Hematopoietic multipotent progenitor cell treated with erythropoietin and hydrocortisone succinate and interleukin-3 and kit ligand, for 6 days (in vitro differentiated cells): ENCODE results near the gene HOXD13.

Source experiments
- DNase-seq: peaks from one replicate; pipeline ENCODE4 v3.0.0-alpha.2; 2015

Gene HOXD13

DNA sequence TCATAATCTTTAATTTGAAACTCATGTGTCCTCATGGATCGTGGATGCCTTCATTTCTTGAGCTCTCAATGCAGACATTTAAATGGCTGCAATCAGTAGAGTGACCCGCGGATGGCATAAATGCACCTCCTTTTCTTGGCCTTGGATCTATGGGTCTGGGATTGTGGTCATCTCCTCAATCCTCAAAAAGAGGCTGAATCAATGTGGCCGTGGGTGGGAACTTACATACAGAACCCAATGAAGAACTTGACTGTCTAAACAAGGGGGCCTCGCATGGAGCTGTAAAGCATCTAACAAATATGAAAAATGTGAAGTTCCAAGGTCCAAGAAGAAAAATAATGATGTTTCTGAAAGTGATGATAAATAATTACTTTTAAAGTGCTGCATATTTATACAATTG lies 2.9 kb downstream of the HOXD13 start:
- DNase-seq: no peak

GRCh38 chr2:176096243-176096985 lies 3.9 kb downstream of the HOXD13 start:
- no peak for DNase-seq

DNA sequence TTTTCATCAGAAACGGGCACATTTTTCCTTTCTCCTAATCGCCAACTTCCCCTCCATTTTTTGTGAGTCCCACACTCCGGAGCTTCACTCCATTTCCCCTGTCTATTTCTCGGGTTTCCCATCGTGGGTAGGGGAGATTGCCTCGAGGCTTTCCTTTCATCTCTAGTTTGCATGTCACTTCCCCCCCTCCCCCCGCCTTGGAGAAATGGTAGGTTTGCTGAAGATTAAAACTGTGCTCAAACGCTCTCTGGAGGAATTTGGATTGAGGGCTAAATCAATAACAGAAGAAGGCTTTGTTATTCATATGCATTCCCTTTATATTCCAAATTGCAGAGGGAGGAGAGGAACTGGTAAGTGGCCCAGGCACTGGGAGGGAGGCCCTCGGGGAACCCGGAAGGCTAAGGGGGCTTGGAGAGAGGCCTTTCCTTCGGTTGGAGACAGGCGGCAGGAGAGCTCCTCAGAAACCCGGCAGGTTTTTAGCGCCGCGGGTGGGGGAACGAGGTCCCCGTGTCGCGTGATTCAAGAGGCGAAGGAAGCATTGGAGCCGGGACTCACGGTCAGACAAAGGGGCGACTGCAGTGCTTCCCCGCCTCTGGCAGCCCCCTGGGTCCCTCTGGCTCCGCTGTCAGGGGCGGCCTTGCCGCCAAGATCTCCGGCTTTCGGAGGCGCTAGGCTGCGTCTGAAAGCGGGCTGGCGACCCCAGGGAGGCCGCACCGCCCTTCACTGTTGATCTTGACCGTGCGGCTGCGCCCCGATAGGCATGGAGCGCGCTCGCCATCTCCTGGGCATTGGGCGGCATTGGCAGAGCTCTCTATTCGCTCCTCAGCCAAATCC lies 4.7 kb downstream of the HOXD13 start:
- DNase-seq: peak; percentile 84

GRCh38 chr2:176097820-176098365 lies 5.4 kb downstream of the HOXD13 start:
- no peak for DNase-seq

- DNase-seq: no peak
Observed at GRCh38 chr2:176098366-176099158, 6.0 kb downstream of the HOXD13 start.

- DNase-seq: no peak
Observed at GRCh38 chr2:176099159-176099727, 6.7 kb downstream of the HOXD13 start.

DNA sequence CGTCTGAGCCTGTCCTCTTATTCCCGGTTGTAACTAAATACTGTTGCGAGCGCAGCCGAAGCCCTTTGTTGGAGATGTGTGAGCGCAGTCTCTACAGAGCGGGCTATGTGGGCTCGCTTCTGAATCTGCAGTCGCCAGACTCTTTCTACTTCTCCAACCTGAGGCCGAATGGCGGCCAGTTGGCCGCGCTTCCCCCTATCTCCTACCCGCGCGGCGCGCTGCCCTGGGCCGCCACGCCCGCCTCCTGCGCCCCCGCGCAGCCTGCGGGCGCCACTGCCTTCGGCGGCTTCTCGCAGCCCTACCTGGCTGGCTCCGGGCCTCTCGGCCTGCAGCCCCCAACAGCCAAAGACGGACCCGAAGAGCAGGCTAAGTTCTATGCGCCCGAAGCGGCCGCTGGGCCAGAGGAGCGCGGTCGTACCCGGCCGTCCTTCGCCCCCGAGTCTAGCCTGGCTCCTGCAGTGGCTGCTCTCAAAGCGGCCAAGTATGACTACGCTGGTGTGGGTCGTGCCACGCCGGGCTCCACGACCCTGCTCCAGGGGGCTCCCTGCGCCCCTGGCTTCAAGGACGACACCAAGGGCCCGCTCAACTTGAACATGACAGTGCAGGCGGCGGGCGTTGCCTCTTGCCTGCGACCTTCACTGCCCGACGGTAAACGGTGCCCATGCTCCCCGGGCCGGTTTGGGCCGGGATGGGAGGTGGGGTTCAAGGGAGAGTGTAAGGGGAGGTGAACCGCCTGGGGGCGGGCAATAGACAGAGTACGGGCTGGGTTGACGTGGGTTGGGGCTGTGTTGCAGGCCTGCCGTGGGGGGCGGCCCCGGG lies 7.4 kb downstream of the HOXD13 start, which contains the start of gene HOXD12:
Gene HOXD12, plus strand, starts transcription at position 68 of the 819 bp plus-strand sequence. Its CDS starts 7 bp downstream, at position 75.
- DNase-seq: no peak

DNA sequence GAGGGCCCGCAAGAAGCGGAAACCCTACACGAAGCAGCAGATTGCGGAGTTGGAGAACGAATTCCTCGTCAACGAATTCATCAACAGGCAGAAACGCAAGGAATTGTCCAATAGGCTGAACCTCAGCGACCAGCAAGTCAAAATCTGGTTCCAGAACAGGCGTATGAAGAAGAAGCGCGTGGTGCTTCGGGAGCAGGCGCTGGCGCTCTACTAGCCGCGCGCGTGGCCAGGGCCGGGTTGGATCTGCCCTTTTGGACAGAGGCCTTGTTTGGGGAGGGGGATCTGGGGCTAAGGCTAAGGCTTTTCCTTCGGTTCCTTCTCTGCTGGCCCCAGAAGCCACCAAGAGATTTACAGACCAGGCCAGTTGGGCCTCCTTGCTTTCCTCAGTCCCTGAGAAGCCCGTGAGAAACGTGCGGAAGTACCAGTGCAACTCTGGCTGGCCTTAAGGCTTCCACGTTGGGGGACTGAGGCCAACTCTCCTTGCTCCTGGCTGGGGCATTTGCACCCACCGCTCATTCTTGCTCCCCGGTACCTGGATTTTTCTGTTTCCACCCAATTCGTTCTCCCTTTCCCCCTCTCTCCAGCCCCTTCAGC lies 8.1 kb downstream of the HOXD13 start:
- no peak for DNase-seq

GRCh38 chr2:176101216-176101830 lies 8.8 kb downstream of the HOXD13 start:
- DNase-seq: no peak

GRCh38 chr2:176101842-176102241 lies 9.3 kb downstream of the HOXD13 start:
- DNase-seq: no peak

DNA sequence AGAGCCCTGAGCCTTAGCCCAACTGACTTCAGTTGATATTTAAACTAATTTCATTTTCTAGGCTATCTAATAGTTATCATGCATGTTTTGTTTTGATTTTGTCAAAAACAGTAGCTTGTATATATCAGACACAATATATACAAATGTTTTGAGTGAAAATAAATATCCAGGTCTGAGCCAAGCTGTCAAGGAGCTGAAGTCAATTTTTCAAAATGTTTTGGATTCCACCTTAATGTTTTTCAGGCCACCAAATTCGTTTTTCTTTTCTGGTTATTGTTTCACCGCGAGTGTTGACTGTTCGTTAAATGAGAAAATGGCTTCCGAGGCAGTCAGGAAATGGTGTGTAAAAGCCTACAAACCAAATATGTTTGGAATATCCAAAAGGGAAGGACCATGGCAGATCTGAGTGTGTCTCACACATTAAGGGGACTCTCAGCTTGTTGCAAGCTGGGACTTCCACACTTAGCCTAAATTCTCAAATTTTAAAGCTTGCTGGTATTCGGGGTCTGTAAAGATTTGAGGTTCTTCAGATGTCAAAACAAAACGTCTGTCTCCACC lies 9.9 kb downstream of the HOXD13 start:
- no peak for DNase-seq

GRCh38 chr2:176103194-176103593 lies 10.7 kb downstream of the HOXD13 start:
- DNase-seq: no peak

DNA sequence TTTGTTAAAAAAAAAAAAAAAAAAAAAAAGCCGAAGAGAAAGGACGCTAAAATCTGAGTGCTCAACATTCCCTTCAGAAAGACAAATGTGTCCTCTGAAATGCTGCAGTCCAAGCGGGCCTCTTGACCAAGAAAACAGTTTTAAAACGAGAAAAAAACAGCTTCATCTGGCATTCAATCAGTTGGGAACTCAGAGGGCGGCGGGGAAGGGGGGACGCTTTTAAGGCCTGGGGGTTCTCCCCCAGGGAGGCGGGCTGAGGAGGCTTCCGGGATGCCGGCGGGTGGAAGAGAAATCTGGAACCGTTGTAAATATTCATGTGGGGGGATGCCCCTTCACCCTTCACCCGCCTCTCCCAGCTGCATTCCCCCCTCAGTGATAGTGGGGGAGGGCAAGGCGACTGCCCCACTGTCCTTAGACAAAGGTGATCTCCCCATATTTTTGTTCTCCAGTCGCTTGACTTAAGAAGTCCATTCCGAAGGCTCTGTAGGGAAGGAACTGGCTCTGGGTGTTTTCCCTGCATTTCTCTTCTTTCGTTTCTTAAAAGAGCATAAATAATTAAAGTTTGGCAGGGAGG lies 11.3 kb downstream of the HOXD13 start:
- no peak for DNase-seq

DNA sequence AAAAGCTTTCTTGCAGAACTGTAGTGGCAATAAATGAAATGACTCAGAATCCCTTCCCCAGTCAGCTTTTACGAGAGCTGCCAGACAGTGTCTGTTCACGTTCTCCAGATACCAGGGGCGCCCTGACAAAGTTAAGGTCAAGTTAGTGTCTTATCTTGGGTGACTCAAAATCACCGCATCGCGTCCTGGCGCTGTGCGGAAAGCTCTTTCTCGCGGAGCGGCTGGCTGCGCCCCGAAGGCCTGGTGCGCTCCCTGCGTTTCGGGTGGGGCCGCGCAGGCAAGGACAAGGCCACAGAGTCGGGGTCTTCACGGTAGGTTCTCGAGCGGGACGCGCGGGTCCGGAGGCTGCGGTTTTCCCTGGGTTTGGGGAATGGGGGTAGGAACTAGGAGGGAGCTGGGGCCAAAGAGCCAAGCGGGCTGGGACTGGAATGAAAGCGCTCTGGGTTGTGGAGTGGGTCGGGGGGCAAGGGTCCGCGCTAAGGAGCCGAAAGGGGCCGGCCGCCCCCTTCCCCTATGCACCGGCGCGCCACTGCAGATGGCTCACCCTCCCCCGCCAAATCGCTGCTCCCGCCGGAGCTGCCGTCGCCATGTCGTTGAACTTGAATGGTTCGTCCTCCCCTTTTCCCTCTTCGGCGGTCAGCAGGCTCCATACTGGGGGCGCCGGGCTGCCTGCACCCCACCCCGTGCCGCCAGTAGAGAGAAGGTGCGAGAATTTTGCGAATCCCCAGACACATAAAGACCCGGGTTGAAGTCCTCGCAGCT lies 12.0 kb downstream of the HOXD13 start:
- no peak for DNase-seq

- DNase-seq: no peak
Observed at GRCh38 chr2:176105078-176105729, 12.7 kb downstream of the HOXD13 start.

DNA sequence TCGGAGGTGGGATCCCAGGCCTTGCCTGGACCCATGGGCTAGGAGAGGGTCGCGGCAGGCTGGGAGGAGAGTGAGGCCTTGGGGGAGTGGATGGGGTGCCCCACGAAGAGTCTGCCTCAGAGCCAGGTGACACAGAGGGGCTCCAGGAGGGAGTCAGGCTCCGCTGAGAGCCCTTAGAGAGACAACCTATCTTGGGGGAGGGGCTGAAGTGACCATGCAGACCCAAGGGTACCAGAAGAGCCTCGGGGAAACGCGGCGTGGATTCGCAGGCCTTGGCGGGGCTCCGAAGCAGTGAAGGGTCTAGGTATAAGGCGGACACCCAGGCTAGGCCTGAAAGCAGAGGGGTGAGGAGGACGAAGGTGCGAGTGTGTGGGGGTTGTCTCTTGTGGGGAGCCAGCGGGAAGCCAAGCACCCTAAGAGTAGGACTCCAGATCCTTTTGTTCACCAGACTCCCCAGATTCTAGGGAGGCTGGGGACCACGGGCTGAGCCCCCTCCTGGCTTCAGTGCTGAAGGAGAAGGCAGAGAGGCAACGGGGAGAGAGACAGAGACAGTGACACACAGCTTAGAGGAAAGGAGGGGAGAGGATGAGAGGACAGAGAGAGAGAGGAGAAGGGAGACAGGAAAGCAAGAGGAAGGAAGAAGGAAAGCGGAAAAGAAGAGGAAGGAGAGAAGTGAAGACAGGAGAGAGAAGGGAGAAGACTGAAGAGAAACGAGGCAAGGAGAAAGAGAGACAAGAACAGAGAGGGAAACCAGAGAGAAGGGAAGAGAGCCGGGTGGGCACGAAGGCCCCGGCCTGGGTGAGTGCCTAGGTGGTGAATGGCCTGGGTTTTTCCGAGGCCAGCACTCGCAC lies 13.4 kb downstream of the HOXD13 start:
- no peak for DNase-seq
